MG63 (cell line): ENCODE data around the gene NOM1. TPM values are rescaled to one million over a fixed set of nuclear protein-coding genes. Genes with fewer than 3 reads are reported as not detected.
A peak's percentile ranks its signal among the peaks of the same experiment; 100 is the strongest.
"Not testable (repeated sequence)": the region's sequence is repeated elsewhere in the genome, so short reads cannot be mapped to it uniquely, and the experiment has no call there.

ENCODE experiments used
- DNase-seq: peaks from one replicate; pipeline ENCODE4 v3.0.0-alpha.2; 2020
- H3K27me3 ChIP-seq: fragments of 250-450 bp; sonication (Bioruptor Pico); 2 replicates; pipeline ENCODE4 v1.5.1; 2020; ENCODE audit warnings: mild to moderate bottlenecking, moderate library complexity
- H3K36me3 ChIP-seq: fragments of 250-450 bp; sonication (Bioruptor Pico); 2 replicates; pipeline ENCODE4 v1.5.1; 2020; ENCODE audit warnings: mild to moderate bottlenecking, moderate library complexity
- H3K4me3 ChIP-seq: fragments of 250-450 bp; sonication (Bioruptor Pico); 2 replicates; pipeline ENCODE4 v1.5.1; 2020; ENCODE audit warnings: mild to moderate bottlenecking, moderate library complexity
- H3K9me3 ChIP-seq: fragments of 250-450 bp; sonication (Bioruptor Pico); 2 replicates; pipeline ENCODE4 v1.5.1; 2020; ENCODE audit warnings: mild to moderate bottlenecking, moderate library complexity
- total RNA-seq: library from RNA; depleted of rRNA; stranded (reverse); fragments of >200 nt; shearing (Covaris generic); gene quantifications from 2 replicates; pipeline ENCODE4 v1.2.3, GENCODE V29; 2014; ENCODE audit warnings: low replicate concordance; rRNA removed

Gene NOM1, protein sequence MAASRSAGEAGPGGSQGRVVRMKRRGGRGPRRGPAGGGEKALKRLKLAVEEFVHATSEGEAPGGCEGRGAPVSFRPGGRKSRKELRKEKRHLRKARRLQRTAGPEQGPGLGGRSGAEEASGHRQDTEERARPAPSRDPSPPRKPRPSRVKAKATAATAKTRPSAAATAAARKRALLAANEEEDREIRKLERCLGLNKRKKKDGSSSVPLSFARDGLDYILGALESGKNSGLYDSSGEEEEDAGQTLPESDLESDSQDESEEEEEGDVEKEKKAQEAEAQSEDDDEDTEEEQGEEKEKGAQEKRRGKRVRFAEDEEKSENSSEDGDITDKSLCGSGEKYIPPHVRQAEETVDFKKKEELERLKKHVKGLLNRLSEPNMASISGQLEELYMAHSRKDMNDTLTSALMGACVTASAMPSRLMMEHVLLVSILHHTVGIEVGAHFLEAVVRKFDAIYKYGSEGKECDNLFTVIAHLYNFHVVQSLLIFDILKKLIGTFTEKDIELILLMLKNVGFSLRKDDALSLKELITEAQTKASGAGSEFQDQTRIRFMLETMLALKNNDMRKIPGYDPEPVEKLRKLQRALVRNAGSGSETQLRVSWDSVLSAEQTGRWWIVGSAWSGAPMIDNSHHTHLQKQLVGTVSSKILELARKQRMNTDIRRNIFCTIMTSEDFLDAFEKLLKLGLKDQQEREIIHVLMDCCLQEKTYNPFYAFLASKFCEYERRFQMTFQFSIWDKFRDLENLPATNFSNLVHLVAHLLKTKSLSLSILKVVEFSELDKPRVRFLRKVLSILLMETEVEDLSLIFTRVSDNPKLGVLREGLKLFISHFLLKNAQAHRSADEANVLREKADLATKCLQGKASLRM
- 1.9 and 5.6 TPM in 2 replicates for total RNA-seq

GRCh38 chr7:156949541-156950380 lies at the start of gene NOM1:
TSS of gene NOM1 (plus strand) at chr7:156949712. CDS start at chr7:156949738, 26 bp downstream.
- H3K36me3 ChIP-seq = peaks cover 26% of the 10 kb centered on the region
- H3K9me3 ChIP-seq = no peaks in the 10 kb centered on the region
- H3K4me3 ChIP-seq = peak within 1 kb of the TSS; percentile 66
- no peaks in the 10 kb centered on the region for H3K27me3 ChIP-seq
- peak; percentile 77 for DNase-seq

DNA sequence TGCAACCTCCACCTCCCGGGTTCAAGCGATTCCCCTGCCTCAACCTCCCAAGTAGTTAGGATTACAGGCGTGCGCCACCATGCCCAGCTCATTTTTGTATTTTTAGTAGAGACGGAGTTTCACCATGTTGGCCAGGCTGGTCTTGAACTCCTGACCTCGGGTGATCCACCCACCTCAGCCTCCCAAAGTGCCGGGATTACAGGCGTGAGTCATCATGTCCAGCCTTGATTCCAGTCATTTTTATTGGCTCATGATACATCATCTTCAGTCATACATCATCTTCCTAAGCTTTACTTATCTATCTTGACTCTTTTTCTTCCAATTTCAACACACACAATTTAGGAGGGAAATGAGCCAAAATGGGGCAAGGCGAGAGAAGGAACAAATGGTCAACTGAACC lies 49.4 kb upstream of the NOM1 start:
- not testable (repeated sequence) for H3K36me3 ChIP-seq

DNA sequence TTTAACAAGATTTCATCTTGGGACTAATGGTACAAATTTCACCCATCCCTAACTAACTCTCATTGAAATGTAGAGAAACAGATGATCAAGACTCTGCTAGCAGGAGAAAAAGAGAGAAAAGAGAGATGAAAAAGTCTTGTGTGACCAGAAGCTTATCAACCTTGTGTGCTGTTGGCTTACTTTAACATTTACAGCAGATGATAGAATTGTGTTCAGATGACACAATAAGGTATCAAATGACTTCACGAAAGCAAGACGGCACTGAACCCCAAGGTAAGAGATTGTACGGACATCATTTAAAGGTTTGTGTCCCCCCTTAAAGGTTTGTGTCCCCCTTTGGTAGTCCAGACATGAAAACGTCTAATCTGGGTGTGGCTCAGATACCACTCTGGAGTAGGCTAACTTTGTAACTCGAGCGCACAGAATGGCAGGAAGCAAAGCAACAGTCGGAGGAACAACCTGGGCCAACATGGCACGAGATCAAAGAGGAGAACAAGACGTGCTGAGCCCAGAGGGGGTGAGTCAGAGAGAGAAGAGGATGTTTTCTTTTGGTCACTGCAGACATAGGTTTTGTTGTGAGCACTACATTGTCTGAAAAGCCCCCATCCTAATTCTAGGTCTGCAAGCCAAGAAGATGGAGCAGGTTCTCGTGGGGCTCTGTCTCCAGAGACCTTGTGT lies 46.1 kb upstream of the NOM1 start:
- Histone ChIP-seq H3K36me3 (no peaks in the 10 kb centered on the region), H3K9me3 (no peaks in the 10 kb centered on the region), H3K4me3 (no peak overlapping the region), H3K27me3 (no peaks in the 10 kb centered on the region)
- peak; percentile 80 for DNase-seq

More for the DNA sequence above, 49.4 kb upstream of the NOM1 start:
- peak; percentile 45 for DNase-seq
- H3K4me3 ChIP-seq, H3K27me3 ChIP-seq, H3K9me3 ChIP-seq: not testable (repeated sequence)

GRCh38 chr7:156906200-156906649 lies 43.3 kb upstream of the NOM1 start:
- Histone ChIP-seq H3K4me3 (no peak overlapping the region), H3K9me3 (no peaks in the 10 kb centered on the region), H3K36me3 (no peaks in the 10 kb centered on the region), H3K27me3 (no peaks in the 10 kb centered on the region)
- no peak for DNase-seq

- Histone ChIP-seq H3K4me3 (no peak overlapping the region), H3K9me3 (no peaks in the 10 kb centered on the region), H3K27me3 (no peaks in the 10 kb centered on the region), H3K36me3 (no peaks in the 10 kb centered on the region)
- no peak for DNase-seq
These were observed 41.9 kb upstream of the NOM1 start for GRCh38 chr7:156907656-156908055.

- H3K36me3 ChIP-seq, H3K27me3 ChIP-seq, H3K9me3 ChIP-seq, H3K4me3 ChIP-seq, DNase-seq: not testable (repeated sequence)
These were observed 39.8 kb upstream of the NOM1 start for GRCh38 chr7:156909574-156910252.

DNA sequence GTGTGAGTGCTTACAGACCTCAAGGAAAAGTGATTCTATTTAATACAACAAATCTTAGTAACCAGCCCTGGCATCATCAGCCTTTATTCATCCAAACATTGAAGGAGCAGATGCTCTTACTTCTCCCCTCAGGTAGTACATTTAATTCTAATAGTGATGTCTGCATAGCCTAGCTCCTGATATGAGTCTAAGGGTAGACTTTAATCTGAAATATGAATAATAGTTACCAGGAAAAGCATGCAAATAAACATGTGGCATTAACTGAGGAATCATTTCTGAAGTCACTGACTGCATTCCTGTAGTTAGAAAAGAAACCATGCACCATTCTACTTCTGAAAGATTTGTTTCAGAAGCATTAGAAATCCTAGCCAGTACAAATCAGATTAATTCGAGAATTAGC lies 30.9 kb upstream of the NOM1 start:
- H3K4me3 ChIP-seq = no peak overlapping the region
- no peak for DNase-seq
- no peaks in the 10 kb centered on the region for H3K36me3 ChIP-seq
- H3K9me3 ChIP-seq = no peaks in the 10 kb centered on the region
- H3K27me3 ChIP-seq = no peaks in the 10 kb centered on the region

DNA sequence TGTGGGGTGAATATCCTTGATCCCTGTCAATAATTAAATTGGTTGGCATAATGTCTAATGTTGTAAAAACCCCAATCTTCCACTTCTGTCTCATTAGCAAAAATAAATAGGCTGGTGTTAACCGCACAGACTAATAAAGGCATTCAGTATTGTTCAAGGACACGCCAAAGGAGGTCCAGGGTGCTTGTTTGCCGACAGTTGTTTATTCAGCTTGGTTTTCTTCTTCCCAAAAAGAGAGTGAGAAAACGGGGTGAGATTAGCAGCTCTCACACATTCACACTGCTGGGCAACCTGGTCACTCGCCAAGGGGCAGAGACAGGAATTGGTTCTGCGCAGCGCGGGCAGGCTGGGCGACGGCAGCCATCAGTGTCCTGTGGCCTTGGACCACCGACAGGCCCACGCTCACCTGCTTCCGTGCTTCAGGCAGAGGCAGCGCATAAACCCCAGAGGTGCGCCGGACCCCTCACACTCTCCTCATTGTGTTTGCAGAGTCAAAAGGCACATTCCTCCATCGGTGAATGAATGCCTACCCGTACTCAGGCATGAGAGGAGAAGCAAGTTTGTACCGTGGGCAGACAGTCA lies 30.3 kb upstream of the NOM1 start:
- Histone ChIP-seq H3K27me3 (no peaks in the 10 kb centered on the region), H3K4me3 (no peak overlapping the region), H3K9me3 (no peaks in the 10 kb centered on the region), H3K36me3 (no peaks in the 10 kb centered on the region)
- DNase-seq = no peak

DNA sequence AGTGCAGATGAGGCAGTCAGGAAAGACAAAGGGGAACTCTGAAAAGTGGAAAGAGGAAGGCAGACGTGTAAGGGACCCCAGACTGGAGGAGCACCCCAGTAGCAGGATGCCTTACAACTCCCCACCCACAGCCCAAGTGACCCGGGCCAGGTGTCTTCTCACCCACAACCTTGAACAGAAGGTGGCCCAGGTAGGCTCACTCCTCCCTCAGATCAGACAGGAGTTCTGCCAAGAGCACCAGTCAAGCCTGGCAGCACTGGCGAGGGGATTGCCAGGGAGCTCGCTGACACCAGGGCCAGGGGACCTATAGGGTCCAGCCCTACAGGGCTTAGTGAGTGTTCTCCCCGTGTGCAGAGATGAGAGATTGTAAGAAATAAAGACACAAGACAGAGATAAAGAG lies 29.4 kb upstream of the NOM1 start:
- no peaks in the 10 kb centered on the region for H3K9me3 ChIP-seq
- H3K27me3 ChIP-seq = no peaks in the 10 kb centered on the region
- no peak overlapping the region for H3K4me3 ChIP-seq
- DNase-seq = no peak
- no peaks in the 10 kb centered on the region for H3K36me3 ChIP-seq

DNA sequence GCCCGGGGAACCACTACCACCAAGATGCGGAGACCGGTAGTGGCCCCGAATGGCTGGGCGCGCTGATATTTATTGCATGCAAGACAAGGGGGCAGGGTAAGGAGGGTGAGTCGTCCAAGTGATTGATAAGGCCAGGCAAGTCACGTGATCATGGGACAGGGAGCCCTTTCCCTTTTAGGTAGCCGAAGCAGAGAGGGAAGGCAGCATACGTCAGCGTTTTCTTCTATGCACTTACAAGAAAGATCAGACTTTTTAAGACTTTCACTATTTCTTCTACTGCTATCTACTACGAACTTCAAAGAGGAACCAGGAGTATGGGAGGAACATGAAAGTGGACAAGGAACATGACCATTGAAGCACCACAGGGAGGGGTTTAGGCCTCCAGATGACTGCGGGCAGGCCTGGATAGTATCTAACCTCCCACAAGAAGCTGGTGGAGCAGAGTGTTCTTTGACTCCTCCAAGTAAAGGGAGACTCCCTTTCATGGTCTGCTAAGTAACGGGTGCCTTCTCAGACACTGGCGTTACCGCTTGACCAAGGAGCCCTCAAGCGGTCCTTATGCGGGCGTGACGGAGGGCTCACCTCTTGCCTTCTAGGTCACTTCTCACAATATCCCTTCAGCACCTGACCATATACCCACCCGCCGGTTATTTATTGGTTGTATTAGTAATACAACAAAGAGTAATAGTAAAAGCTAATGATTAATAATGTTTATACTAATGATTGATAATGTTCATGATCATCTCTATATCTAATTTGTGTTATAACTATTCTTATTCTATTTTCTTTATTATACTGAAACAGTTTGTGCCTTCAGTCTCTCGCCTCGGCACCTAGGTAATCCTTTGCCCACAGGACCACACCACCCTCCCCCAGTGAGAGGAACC lies 28.8 kb upstream of the NOM1 start:
- H3K4me3 ChIP-seq, DNase-seq, H3K36me3 ChIP-seq, H3K9me3 ChIP-seq, H3K27me3 ChIP-seq: not testable (repeated sequence)

GRCh38 chr7:156922304-156922703 lies 27.2 kb upstream of the NOM1 start:
- H3K9me3 ChIP-seq, DNase-seq: not testable (repeated sequence)

GRCh38 chr7:156925821-156926220 lies 23.7 kb upstream of the NOM1 start:
- DNase-seq, H3K27me3 ChIP-seq: not testable (repeated sequence)

More at GRCh38 chr7:156922304-156922703, 27.2 kb upstream of the NOM1 start:
- not testable (repeated sequence) for H3K27me3 ChIP-seq, H3K36me3 ChIP-seq, H3K4me3 ChIP-seq

DNA sequence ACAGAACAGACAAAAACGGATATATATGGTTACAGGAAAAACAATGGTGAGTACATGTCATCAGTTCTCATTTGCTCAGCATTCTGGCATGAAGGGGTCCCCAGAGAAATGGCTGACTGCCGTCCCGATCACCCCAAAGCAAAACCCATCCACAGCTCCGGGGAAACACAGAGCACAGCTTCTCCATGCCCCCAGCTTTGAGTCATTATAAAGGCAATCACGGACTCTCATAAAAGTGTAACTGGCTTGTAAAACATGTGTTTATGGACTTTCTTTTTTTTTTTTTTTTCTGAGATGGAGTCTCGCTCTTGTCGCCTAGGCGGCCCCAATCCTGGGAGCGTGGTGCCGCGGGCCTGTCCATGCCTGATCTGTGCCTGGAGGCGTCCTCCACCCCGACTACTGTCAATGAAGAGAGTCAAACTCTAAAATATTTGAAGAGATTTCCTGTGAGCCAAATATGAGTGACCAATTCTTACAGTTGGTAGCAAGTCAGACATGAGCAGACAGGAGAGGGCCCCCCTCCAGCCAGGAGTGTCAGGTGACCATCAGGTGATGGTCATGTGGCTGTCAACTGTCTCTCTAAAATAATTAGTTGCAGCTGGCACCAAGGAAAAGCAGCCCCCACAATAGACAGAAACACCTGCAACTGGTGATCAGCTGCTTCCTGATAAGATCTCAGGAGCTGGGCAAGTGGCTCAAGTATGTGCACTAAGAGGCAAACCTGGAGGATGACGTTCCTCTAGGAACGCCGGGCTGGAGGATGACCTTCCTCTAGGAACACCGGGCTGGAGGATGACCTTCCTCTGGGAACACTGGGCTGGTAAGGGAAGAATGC lies 21.7 kb upstream of the NOM1 start:
- no peaks in the 10 kb centered on the region for H3K36me3 ChIP-seq
- H3K4me3 ChIP-seq = no peak overlapping the region
- no peaks in the 10 kb centered on the region for H3K9me3 ChIP-seq
- no peaks in the 10 kb centered on the region for H3K27me3 ChIP-seq
- DNase-seq = no peak

More at GRCh38 chr7:156925821-156926220, 23.7 kb upstream of the NOM1 start:
- H3K9me3 ChIP-seq, H3K36me3 ChIP-seq, H3K4me3 ChIP-seq: not testable (repeated sequence)

- DNase-seq = no peak
- Histone ChIP-seq H3K36me3 (no peaks in the 10 kb centered on the region), H3K27me3 (no peaks in the 10 kb centered on the region), H3K4me3 (no peak overlapping the region), H3K9me3 (no peaks in the 10 kb centered on the region)
These were observed 21.1 kb upstream of the NOM1 start for GRCh38 chr7:156928406-156928747.
